ENCODE measurements around the gene HTR3B. TPM values are rescaled to one million over a fixed set of nuclear protein-coding genes. Genes with fewer than 3 reads are reported as not detected.
A peak's percentile ranks its signal among the peaks of the same experiment; 100 is the strongest.

The HTR3B gene
- total and polyA plus RNA-seq, 10 of the 15 experiments (the other 5 are each of a cell fraction or from before 2014, with no cell fraction given) = not detected

DNA sequence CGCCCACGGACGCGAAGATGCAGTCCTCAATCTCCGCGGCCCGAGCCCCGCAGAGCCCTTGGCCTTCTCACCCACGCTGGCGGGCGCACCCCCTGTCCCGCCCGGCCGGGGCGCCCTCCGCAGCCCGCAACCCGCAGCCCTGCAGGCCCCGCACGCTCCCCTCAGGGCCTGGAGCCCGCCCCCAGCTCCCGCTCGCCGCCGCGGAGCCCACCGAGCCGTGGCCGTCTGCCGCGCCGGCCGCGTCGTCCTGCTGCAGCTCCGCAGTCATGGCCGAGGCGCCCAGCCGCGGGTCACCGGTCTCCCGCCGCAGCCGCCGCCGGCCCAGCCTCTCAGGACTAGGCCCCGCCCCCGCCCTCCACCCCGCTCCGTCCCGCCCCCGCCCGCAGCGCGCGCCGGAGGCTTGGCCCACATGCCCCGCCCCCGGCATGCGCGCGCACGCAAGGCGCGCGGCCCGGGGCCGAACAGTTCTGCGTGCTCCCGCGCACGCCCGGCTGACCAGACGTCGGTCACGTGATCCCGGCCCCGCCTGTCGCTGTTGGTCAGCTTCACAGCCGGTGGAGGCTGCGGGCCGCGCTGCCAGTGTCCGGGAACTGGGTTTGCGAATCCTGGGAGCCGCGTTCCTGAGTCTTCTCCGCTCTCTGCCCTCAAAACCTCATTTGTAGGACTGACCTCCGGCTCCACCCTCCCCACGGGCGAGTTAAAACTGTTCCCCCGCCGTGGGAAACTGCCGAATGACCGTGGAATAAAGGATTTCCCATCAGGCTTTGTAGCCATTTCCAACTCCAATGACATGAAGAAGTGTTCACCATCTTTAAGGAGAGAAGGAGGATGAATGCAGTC is 29.1 kb upstream of the HTR3B start, which contains the start of gene USP28 (continued):
- TF ChIP-seq, protein P1, sequence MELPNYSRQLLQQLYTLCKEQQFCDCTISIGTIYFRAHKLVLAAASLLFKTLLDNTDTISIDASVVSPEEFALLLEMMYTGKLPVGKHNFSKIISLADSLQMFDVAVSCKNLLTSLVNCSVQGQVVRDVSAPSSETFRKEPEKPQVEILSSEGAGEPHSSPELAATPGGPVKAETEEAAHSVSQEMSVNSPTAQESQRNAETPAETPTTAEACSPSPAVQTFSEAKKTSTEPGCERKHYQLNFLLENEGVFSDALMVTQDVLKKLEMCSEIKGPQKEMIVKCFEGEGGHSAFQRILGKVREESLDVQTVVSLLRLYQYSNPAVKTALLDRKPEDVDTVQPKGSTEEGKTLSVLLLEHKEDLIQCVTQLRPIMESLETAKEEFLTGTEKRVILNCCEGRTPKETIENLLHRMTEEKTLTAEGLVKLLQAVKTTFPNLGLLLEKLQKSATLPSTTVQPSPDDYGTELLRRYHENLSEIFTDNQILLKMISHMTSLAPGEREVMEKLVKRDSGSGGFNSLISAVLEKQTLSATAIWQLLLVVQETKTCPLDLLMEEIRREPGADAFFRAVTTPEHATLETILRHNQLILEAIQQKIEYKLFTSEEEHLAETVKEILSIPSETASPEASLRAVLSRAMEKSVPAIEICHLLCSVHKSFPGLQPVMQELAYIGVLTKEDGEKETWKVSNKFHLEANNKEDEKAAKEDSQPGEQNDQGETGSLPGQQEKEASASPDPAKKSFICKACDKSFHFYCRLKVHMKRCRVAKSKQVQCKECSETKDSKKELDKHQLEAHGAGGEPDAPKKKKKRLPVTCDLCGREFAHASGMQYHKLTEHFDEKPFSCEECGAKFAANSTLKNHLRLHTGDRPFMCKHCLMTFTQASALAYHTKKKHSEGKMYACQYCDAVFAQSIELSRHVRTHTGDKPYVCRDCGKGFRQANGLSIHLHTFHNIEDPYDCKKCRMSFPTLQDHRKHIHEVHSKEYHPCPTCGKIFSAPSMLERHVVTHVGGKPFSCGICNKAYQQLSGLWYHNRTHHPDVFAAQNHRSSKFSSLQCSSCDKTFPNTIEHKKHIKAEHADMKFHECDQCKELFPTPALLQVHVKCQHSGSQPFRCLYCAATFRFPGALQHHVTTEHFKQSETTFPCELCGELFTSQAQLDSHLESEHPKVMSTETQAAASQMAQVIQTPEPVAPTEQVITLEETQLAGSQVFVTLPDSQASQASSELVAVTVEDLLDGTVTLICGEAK (IDR thresholded peaks at IDR 0.05; ENCODE audit: borderline replicate concordance) = no peak
- TF ChIP-seq PML (IDR thresholded peaks at IDR 0.05; ENCODE audit: low read length) (peak; percentile 76), MTA2 (IDR thresholded peaks at IDR 0.05; ENCODE audit: low read depth) (no peak), POU2F2 (IDR thresholded peaks at IDR 0.05; ENCODE audit: borderline replicate concordance, low read depth, low read length) (peak; percentile 65; the same call in 2 of the 3 replicates), NBN (IDR thresholded peaks at IDR 0.05) (0 out of 2 replicates have a peak, but pooled peaks have one; percentile 43), SIX5 (IDR thresholded peaks at IDR 0.05; ENCODE audit: low read depth, low read length, severe bottlenecking) (no peak), SMARCA5 (IDR thresholded peaks at IDR 0.05) (peak; percentile 56; the same call in 1 of the 2 replicates), CREM (IDR thresholded peaks at IDR 0.05; ENCODE audit: low read depth) (no peak; the same call in 1 of the 2 replicates), ZNF24 (IDR thresholded peaks at IDR 0.05) (no peak), ETV6 (conservative IDR thresholded peaks at IDR 0.05 in 1 of 2, IDR thresholded peaks at IDR 0.05 in 1 of 2; ENCODE audit: borderline replicate concordance in 1 of 2, low read depth in 1 of 2) (no peak)
- TF ChIP-seq, protein P2, sequence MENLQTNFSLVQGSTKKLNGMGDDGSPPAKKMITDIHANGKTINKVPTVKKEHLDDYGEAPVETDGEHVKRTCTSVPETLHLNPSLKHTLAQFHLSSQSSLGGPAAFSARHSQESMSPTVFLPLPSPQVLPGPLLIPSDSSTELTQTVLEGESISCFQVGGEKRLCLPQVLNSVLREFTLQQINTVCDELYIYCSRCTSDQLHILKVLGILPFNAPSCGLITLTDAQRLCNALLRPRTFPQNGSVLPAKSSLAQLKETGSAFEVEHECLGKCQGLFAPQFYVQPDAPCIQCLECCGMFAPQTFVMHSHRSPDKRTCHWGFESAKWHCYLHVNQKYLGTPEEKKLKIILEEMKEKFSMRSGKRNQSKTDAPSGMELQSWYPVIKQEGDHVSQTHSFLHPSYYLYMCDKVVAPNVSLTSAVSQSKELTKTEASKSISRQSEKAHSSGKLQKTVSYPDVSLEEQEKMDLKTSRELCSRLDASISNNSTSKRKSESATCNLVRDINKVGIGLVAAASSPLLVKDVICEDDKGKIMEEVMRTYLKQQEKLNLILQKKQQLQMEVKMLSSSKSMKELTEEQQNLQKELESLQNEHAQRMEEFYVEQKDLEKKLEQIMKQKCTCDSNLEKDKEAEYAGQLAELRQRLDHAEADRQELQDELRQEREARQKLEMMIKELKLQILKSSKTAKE (IDR thresholded peaks at IDR 0.05; ENCODE audit: low read depth, poor library complexity, severe bottlenecking) = no peak
- TF ChIP-seq, protein P3, sequence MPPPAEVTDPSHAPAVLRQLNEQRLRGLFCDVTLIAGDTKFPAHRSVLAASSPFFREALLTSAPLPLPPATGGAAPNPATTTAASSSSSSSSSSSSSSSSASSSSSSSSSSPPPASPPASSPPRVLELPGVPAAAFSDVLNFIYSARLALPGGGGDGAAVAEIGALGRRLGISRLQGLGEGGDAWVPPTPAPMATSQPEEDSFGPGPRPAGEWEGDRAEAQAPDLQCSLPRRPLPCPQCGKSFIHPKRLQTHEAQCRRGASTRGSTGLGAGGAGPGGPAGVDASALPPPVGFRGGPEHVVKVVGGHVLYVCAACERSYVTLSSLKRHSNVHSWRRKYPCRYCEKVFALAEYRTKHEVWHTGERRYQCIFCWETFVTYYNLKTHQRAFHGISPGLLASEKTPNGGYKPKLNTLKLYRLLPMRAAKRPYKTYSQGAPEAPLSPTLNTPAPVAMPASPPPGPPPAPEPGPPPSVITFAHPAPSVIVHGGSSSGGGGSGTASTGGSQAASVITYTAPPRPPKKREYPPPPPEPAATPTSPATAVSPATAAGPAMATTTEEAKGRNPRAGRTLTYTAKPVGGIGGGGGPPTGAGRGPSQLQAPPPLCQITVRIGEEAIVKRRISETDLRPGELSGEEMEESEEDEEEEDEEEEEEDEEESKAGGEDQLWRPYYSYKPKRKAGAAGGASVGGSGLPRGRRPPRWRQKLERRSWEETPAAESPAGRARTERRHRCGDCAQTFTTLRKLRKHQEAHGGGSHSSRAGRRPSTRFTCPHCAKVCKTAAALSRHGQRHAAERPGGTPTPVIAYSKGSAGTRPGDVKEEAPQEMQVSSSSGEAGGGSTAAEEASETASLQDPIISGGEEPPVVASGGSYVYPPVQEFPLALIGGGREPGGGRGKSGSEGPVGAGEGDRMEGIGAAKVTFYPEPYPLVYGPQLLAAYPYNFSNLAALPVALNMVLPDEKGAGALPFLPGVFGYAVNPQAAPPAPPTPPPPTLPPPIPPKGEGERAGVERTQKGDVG (CRISPR knock-in tag; IDR thresholded peaks at IDR 0.05) = peak; percentile 86
- TF ChIP-seq, protein P4, sequence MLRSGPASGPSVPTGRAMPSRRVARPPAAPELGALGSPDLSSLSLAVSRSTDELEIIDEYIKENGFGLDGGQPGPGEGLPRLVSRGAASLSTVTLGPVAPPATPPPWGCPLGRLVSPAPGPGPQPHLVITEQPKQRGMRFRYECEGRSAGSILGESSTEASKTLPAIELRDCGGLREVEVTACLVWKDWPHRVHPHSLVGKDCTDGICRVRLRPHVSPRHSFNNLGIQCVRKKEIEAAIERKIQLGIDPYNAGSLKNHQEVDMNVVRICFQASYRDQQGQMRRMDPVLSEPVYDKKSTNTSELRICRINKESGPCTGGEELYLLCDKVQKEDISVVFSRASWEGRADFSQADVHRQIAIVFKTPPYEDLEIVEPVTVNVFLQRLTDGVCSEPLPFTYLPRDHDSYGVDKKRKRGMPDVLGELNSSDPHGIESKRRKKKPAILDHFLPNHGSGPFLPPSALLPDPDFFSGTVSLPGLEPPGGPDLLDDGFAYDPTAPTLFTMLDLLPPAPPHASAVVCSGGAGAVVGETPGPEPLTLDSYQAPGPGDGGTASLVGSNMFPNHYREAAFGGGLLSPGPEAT (IDR thresholded peaks at IDR 0.05; ENCODE audit: low read depth) = peak; percentile 73
- TF ChIP-seq, protein P5, sequence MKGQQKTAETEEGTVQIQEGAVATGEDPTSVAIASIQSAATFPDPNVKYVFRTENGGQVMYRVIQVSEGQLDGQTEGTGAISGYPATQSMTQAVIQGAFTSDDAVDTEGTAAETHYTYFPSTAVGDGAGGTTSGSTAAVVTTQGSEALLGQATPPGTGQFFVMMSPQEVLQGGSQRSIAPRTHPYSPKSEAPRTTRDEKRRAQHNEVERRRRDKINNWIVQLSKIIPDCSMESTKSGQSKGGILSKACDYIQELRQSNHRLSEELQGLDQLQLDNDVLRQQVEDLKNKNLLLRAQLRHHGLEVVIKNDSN (IDR thresholded peaks at IDR 0.05; ENCODE audit: borderline replicate concordance, extremely low read length, insufficient read depth, low read depth, low read length) = peak; percentile 96

All from GM12878 (cell line).